Measurements from ENCODE around the gene TSKS. TPM values are rescaled to one million over a fixed set of nuclear protein-coding genes. Genes with fewer than 3 reads are reported as not detected.

The TSKS gene
- total and polyA plus RNA-seq, 2 of the 13 experiments (the other 11 are each of a cell fraction or from before 2014, with no cell fraction given), result 0.03 TPM; not detected in 1

- peaks cover 12% of the 10 kb centered on the region for H3K4me1 ChIP-seq (ENCODE audit: insufficient read depth, low read length)
- H3K9me3 ChIP-seq (ENCODE audit: low read length), result no peaks in the 10 kb centered on the region
- TF ChIP-seq MAX (IDR thresholded peaks at IDR 0.05) (no peak), ZNF616 (CRISPR knock-in tag; IDR thresholded peaks at IDR 0.05; ENCODE audit: low read depth) (no peak), ATF1 (CRISPR knock-in tag; IDR thresholded peaks at IDR 0.05) (no peak), KLF12 (CRISPR knock-in tag; IDR thresholded peaks at IDR 0.05; ENCODE audit: borderline replicate concordance) (no peak), MLLT10 (CRISPR knock-in tag; IDR thresholded peaks at IDR 0.05) (no peak)
- ChIA-PET POLR2A (no interaction called here), CTCF (ENCODE audit: low intra/inter-chr PET ratio, low total read pairs) (no interaction called here)
- BruUV-seq (replicated peaks), result no TSS peak
- no peak for FAIRE-seq
- in situ Hi-C loops (cut with HindIII; ENCODE audit: extremely low pct_ligation_motif_present, low pct_unique_long_range_greater_than_20kb) (no loop called here), intact Hi-C loops (cut with micrococcal nuclease; ENCODE audit: unreplicated experiment) (no loop called here)
- H3K4me2 ChIP-seq (ENCODE audit: low read depth, low read length), result no peak overlapping the region
- no peaks in the 10 kb centered on the region for H3K36me3 ChIP-seq (replicated peaks in 1 of 2; ENCODE audit: control insufficient read depth in 1 of 2, insufficient read depth in 2 of 2, low read length in 2 of 2)
- H2AFZ ChIP-seq (ENCODE audit: low read length), result no peak overlapping the region
- ATAC-seq, result no peak
- H3K27ac ChIP-seq (ENCODE audit: extremely low read length, insufficient read depth, low read length), result no peak overlapping the region
- H3K27me3 ChIP-seq (ENCODE audit: control insufficient read depth in 1 of 2, insufficient read depth in 2 of 2, low read length in 2 of 2), result no peaks in the 10 kb centered on the region; a peak in 1 of 5 replicates
- 0% methylated on average over 1 of the region's 1 CpG for WGBS (ENCODE audit: low lambda C conversion rate)
- no peaks in the 10 kb centered on the region for H4K20me1 ChIP-seq (ENCODE audit: insufficient read depth, low read length)
- DNase-seq (ENCODE audit: low spot score), result no peak
- H3K4me3 ChIP-seq (replicated peaks in 1 of 3; ENCODE audit: insufficient read depth in 1 of 3, low read depth in 2 of 3, low read length in 3 of 3), result no peak overlapping the region
- no peak overlapping the region for H3K9ac ChIP-seq (ENCODE audit: insufficient read depth, low read depth, low read length)
- H3K79me2 ChIP-seq (ENCODE audit: insufficient read depth, low read length), result no peaks in the 10 kb centered on the region
Observed at GRCh38 chr19:49739098-49739497, 24.0 kb downstream of the TSKS start.

- no peak overlapping the region for H3K27ac ChIP-seq (ENCODE audit: extremely low read length, insufficient read depth, low read length)
- no peaks in the 10 kb centered on the region for H3K9me3 ChIP-seq (ENCODE audit: low read length)
- H4K20me1 ChIP-seq (ENCODE audit: insufficient read depth, low read length), result no peaks in the 10 kb centered on the region
- no peaks in the 10 kb centered on the region; a peak in 1 of 5 replicates for H3K27me3 ChIP-seq (ENCODE audit: control insufficient read depth in 1 of 2, insufficient read depth in 2 of 2, low read length in 2 of 2)
- H2AFZ ChIP-seq (ENCODE audit: low read length), result no peak overlapping the region
- H3K36me3 ChIP-seq (replicated peaks in 1 of 2; ENCODE audit: control insufficient read depth in 1 of 2, insufficient read depth in 2 of 2, low read length in 2 of 2), result no peaks in the 10 kb centered on the region
- CTCF ChIA-PET (ENCODE audit: low intra/inter-chr PET ratio, low total read pairs), result no interaction called here
- H3K4me1 ChIP-seq (ENCODE audit: insufficient read depth, low read length), result peaks cover 12% of the 10 kb centered on the region
- intact Hi-C loops (cut with micrococcal nuclease; ENCODE audit: unreplicated experiment), result no loop called here
- WGBS (ENCODE audit: low lambda C conversion rate), result 20% methylated on average over 4 of the region's 4 CpGs
- TF ChIP-seq PRDM15 (CRISPR knock-in tag; IDR thresholded peaks at IDR 0.05) (no peak), TSC22D2 (CRISPR knock-in tag; IDR thresholded peaks at IDR 0.05; ENCODE audit: borderline replicate concordance) (no peak), THAP9 (CRISPR knock-in tag; IDR thresholded peaks at IDR 0.05; ENCODE audit: borderline replicate concordance) (no peak), TARDBP (CRISPR knock-in tag; IDR thresholded peaks at IDR 0.05) (no peak), MYC (CRISPR knock-in tag; IDR thresholded peaks at IDR 0.05; ENCODE audit: borderline replicate concordance) (no peak), TFE3 (CRISPR knock-in tag; IDR thresholded peaks at IDR 0.05) (no peak)
- FAIRE-seq (no peak), DNase-seq (ENCODE audit: low spot score) (no peak), ATAC-seq (no peak)
- POLR2A ChIA-PET, result no interaction called here
- no peak overlapping the region for H3K4me3 ChIP-seq (replicated peaks in 1 of 3; ENCODE audit: insufficient read depth in 1 of 3, low read depth in 2 of 3, low read length in 3 of 3)
- H3K4me2 ChIP-seq (ENCODE audit: low read depth, low read length), result no peak overlapping the region
- H3K9ac ChIP-seq (ENCODE audit: insufficient read depth, low read depth, low read length), result no peak overlapping the region
- BruUV-seq (replicated peaks), result no TSS peak
- in situ Hi-C loops (cut with HindIII; ENCODE audit: extremely low pct_ligation_motif_present, low pct_unique_long_range_greater_than_20kb), result no loop called here
- H3K79me2 ChIP-seq (ENCODE audit: insufficient read depth, low read length), result no peaks in the 10 kb centered on the region
Observed at GRCh38 chr19:49738268-49738667, 24.8 kb downstream of the TSKS start.
